ENCODE results near the gene ZMYND11. TPM values are rescaled to one million over a fixed set of nuclear protein-coding genes. Genes with fewer than 3 reads are reported as not detected.

The ZMYND11 gene
- total RNA-seq, 1 donor from 2014 or later, result 69.2 TPM

DNA sequence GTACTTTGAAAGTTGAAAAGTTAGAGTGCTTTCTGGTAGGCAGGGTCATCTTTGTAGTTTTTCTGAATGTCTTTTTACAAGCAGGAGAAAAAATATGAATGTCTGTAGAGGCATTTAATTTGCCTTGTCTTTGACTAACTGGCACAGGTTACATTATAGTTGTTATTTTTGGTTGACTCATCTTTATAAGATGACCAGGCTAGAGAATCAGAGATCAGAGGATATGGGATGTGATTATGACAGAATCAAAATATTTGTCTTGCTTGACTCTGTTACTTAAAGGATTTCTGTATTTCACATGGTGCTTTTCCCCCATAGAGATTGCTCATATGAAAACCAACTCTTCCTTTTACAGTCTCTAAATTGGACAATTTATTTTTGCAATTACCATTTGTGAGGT is 2.4 kb downstream of the ZMYND11 start:
- no peaks in the 10 kb centered on the region for H3K36me3 Mint-ChIP-seq
- H3K27me3 Mint-ChIP-seq (ENCODE audit: low read depth), result no peaks in the 10 kb centered on the region
- no peak for DNase-seq (ENCODE audit: low spot score in 2 of 2, unreplicated experiment in 2 of 2)
- TF ChIP-seq, protein P1, sequence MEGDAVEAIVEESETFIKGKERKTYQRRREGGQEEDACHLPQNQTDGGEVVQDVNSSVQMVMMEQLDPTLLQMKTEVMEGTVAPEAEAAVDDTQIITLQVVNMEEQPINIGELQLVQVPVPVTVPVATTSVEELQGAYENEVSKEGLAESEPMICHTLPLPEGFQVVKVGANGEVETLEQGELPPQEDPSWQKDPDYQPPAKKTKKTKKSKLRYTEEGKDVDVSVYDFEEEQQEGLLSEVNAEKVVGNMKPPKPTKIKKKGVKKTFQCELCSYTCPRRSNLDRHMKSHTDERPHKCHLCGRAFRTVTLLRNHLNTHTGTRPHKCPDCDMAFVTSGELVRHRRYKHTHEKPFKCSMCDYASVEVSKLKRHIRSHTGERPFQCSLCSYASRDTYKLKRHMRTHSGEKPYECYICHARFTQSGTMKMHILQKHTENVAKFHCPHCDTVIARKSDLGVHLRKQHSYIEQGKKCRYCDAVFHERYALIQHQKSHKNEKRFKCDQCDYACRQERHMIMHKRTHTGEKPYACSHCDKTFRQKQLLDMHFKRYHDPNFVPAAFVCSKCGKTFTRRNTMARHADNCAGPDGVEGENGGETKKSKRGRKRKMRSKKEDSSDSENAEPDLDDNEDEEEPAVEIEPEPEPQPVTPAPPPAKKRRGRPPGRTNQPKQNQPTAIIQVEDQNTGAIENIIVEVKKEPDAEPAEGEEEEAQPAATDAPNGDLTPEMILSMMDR (IDR thresholded peaks at IDR 0.05; ENCODE audit: unreplicated experiment), result no peak
- no peak overlapping the region for H3K4me3 Mint-ChIP-seq
- H3K9me3 Mint-ChIP-seq, result no peaks in the 10 kb centered on the region
- H3K4me1 Mint-ChIP-seq, result peaks cover 61% of the 10 kb centered on the region
- H3K27ac Mint-ChIP-seq, result peak overlapping the region; percentile 14

- H3K27me3 Mint-ChIP-seq (ENCODE audit: low read depth), result no peaks in the 10 kb centered on the region
- H3K4me3 Mint-ChIP-seq, result no peak overlapping the region
- H3K36me3 Mint-ChIP-seq, result peaks cover 20% of the 10 kb centered on the region
- peaks cover 22% of the 10 kb centered on the region for H3K9me3 Mint-ChIP-seq
- DNase-seq (ENCODE audit: low spot score in 2 of 2, unreplicated experiment in 2 of 2), result no peak
- H3K27ac Mint-ChIP-seq, result peak overlapping the region; percentile 79
- TF ChIP-seq, protein P1 (IDR thresholded peaks at IDR 0.05; ENCODE audit: unreplicated experiment), result no peak
- H3K4me1 Mint-ChIP-seq, result peaks cover 44% of the 10 kb centered on the region
Observed at GRCh38 chr10:142371-142770, 7.1 kb downstream of the ZMYND11 start.

DNA sequence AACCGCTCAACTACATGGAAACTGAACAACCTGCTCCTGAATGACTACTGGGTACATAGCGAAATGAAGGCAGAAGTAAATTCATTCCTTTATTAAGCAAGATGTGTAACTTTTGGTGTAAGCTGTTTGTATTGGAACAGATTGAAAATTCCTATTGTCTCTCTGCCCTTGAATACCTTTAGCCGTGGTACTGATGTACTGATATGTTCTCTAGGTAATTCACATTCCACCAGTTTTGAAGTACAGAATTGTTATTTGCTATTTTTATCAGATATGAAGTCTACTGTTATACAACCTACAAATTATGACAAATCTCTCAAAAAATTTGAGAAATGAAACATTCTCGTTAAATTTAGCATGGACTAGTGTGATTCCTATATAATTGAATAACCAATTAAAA is 17.7 kb downstream of the ZMYND11 start:
- no peak for DNase-seq (ENCODE audit: low spot score in 2 of 2, unreplicated experiment in 2 of 2)
- TF ChIP-seq, protein P1 (IDR thresholded peaks at IDR 0.05; ENCODE audit: unreplicated experiment), result no peak
- Mint-ChIP-seq H3K27me3 (ENCODE audit: low read depth) (no peaks in the 10 kb centered on the region), H3K4me3 (no peak overlapping the region), H3K36me3 (peaks cover 24% of the 10 kb centered on the region), H3K27ac (no peak overlapping the region), H3K9me3 (peaks cover 18% of the 10 kb centered on the region), H3K4me1 (no peaks in the 10 kb centered on the region)

DNA sequence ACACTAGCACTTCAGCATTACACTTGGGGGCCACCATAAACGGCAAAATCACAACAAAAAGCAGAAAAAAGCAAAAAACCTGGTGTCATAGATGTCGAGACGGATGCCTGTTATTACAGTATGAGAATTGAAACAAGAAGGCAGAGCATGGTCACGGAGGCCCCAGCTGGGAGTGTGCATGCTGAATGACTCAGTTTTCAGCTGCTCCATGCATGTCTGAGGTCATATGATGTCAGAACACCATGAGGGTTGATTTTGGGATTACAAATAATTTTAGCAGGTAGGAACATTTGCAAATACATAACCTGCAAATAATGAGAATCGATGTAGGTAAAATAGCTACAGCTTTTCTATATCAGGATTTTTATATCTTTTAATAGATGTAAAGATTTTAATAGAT is 19.1 kb downstream of the ZMYND11 start:
- Mint-ChIP-seq H3K27me3 (ENCODE audit: low read depth) (no peaks in the 10 kb centered on the region), H3K9me3 (peaks cover 12% of the 10 kb centered on the region), H3K27ac (no peak overlapping the region), H3K4me1 (no peaks in the 10 kb centered on the region), H3K36me3 (peaks cover 17% of the 10 kb centered on the region), H3K4me3 (no peak overlapping the region)
- DNase-seq (ENCODE audit: low spot score in 2 of 2, unreplicated experiment in 2 of 2), result no peak
- TF ChIP-seq, protein P1 (IDR thresholded peaks at IDR 0.05; ENCODE audit: unreplicated experiment), result no peak

- Mint-ChIP-seq H3K4me1 (peaks cover 11% of the 10 kb centered on the region), H3K27me3 (ENCODE audit: low read depth) (no peaks in the 10 kb centered on the region), H3K9me3 (peaks cover 53% of the 10 kb centered on the region), H3K36me3 (peaks cover 49% of the 10 kb centered on the region), H3K4me3 (no peak overlapping the region), H3K27ac (no peak overlapping the region)
- no peak for DNase-seq (ENCODE audit: low spot score in 2 of 2, unreplicated experiment in 2 of 2)
- TF ChIP-seq, protein P1 (IDR thresholded peaks at IDR 0.05; ENCODE audit: unreplicated experiment), result no peak
Observed at GRCh38 chr10:167383-167782, 32.1 kb downstream of the ZMYND11 start.

DNA sequence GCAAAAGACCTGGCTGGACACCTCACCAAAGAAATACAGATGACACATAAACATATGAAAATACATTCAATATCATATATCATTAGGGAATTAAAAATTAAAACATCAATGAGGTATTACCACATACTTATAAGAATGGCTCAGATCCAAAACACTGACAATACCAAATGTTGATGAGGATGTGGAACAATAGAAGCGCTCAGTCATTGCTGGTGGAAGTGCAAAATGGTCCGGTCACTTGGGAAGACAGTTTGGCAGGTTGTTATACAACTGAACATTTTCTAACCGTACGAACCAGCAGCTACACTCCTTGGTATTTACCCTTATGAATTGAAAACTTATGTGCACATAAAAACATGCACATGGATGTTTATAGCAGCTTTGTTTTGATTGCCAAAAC is 38.5 kb downstream of the ZMYND11 start:
- no peak overlapping the region for H3K4me3 Mint-ChIP-seq
- no peak overlapping the region for H3K27ac Mint-ChIP-seq
- no peaks in the 10 kb centered on the region for H3K4me1 Mint-ChIP-seq

More for the DNA sequence above, 38.5 kb downstream of the ZMYND11 start:
- TF ChIP-seq, protein P1 (IDR thresholded peaks at IDR 0.05; ENCODE audit: unreplicated experiment), result no peak
- Mint-ChIP-seq H3K27me3 (ENCODE audit: low read depth) (no peaks in the 10 kb centered on the region), H3K36me3 (peaks cover 37% of the 10 kb centered on the region), H3K9me3 (peaks cover 44% of the 10 kb centered on the region)
- DNase-seq (ENCODE audit: low spot score in 2 of 2, unreplicated experiment in 2 of 2), result no peak

Data from mesothelial cell of epicardium (in vitro differentiated cells).